GM23338 (cell line): ENCODE measurements around the gene PCOLCE2.

ENCODE experiments used
- CREB1 ChIP-seq: fragments of 250-450 bp; sonication (Bioruptor Pico); IDR thresholded peaks from 2 replicates; pipeline ENCODE4 v1.5.0; 2020; ENCODE audit warnings: low read depth, mild to moderate bottlenecking, moderate library complexity
- CTCF ChIP-seq, 2 experiments: fragments of 200-600 bp in 1 of 2; sonication (generic) in 1 of 2; conservative IDR thresholded peaks; 2 replicates each; pipeline versions ENCODE4 v1.5.1 to v1.6.1; 2016 to 2017; ENCODE audit warnings: antibody characterized with exemption in 2 of 2, low read depth in 2 of 2, mild to moderate bottlenecking in 2 of 2, moderate library complexity in 1 of 2
- EZH2 ChIP-seq: fragments of 200-600 bp; sonication (generic); IDR thresholded peaks from one replicate; pipeline ENCODE4 v1.8.0; 2017; ENCODE audit warnings: antibody characterized with exemption, mild to moderate bottlenecking, low read depth; ENCODE audit not compliant: unreplicated experiment
- EZH2phosphoT487 ChIP-seq: fragments of 200-600 bp; sonication (generic); IDR thresholded peaks from one replicate; pipeline ENCODE4 v1.8.1; 2018; ENCODE audit warnings: antibody characterized with exemption; ENCODE audit not compliant: unreplicated experiment
- JUNB ChIP-seq: IDR thresholded peaks from one replicate; pipeline ENCODE4 v1.6.1; 2016; ENCODE audit warnings: antibody characterized with exemption; ENCODE audit not compliant: unreplicated experiment
- NANOG ChIP-seq: IDR thresholded peaks from 2 replicates; pipeline ENCODE4 v1.6.1; 2016; ENCODE audit warnings: antibody characterized with exemption, borderline replicate concordance
- POLR2AphosphoS5 ChIP-seq: IDR thresholded peaks from 2 replicates; pipeline ENCODE4 v1.6.1; 2016; ENCODE audit warnings: antibody characterized with exemption, low read depth
- REST ChIP-seq: IDR thresholded peaks from one replicate; pipeline ENCODE4 v1.6.1; 2018; ENCODE audit warnings: antibody characterized with exemption; ENCODE audit not compliant: unreplicated experiment
- ZNF462 ChIP-seq: fragments of 250-450 bp; sonication (Bioruptor Pico); IDR thresholded peaks from 2 replicates; pipeline ENCODE4 v1.5.0; 2020; ENCODE audit warnings: mild to moderate bottlenecking, moderate library complexity

GRCh38 chr3:142863930-142864920 lies 24.7 kb downstream of the PCOLCE2 start:
- TF ChIP-seq NANOG (no peak), POLR2AphosphoS5 (no peak), CTCF (conservative IDR thresholded peaks at IDR 0.05; ENCODE audit: low read depth in 2 of 2) (no peak), EZH2 (no peak), REST (no peak), CREB1 (CRISPR knock-in tag) (no peak), JUNB (no peak), ZNF462 (CRISPR knock-in tag) (no peak), EZH2phosphoT487 (no peak)
